Smooth muscle cell (in vitro differentiated cells): ENCODE data around the gene FN1. TPM values are rescaled to one million over a fixed set of nuclear protein-coding genes. Genes with fewer than 3 reads are reported as not detected.
A peak's percentile ranks its signal among the peaks of the same experiment; 100 is the strongest.

Experiments used
- DNase-seq: peaks from one replicate; lab custom pipeline; 2025; ENCODE audit not compliant: unreplicated experiment; lab: John Stamatoyannopoulos, UW
- H2AFZ ChIP-seq: fragments of 200-600 bp; sonication (generic); 2 replicates; pipeline ENCODE4 v1.6.0; 2016; ENCODE audit warnings: antibody characterized with exemption, low read depth, mild to moderate bottlenecking
- H3F3A ChIP-seq: fragments of 200-600 bp; sonication (generic); 2 replicates; pipeline ENCODE4 v1.6.0; 2017; ENCODE audit warnings: antibody characterized with exemption, low read depth
- H3K27ac ChIP-seq: fragments of 200-600 bp; sonication (generic); 2 replicates; pipeline ENCODE4 v1.5.1; 2016; ENCODE audit warnings: low read depth, mild to moderate bottlenecking
- H3K27me3 ChIP-seq: fragments of 200-600 bp; sonication (generic); 2 replicates; pipeline ENCODE4 v1.6.1; 2016; ENCODE audit warnings: low read depth, mild to moderate bottlenecking
- H3K36me3 ChIP-seq: fragments of 200-600 bp; sonication (generic); 2 replicates; pipeline ENCODE4 v1.5.1; 2016; ENCODE audit warnings: low read depth
- H3K4me1 ChIP-seq: fragments of 200-600 bp; sonication (generic); 2 replicates; pipeline ENCODE4 v1.5.1; 2016; ENCODE audit warnings: low read depth
- H3K4me2 ChIP-seq: fragments of 200-600 bp; sonication (generic); 2 replicates; pipeline ENCODE4 v1.6.0; 2016; ENCODE audit warnings: mild to moderate bottlenecking
- H3K4me3 ChIP-seq: fragments of 200-600 bp; sonication (generic); 2 replicates; pipeline ENCODE4 v1.5.1; 2016; ENCODE audit warnings: mild to moderate bottlenecking
- H3K79me2 ChIP-seq: fragments of 200-600 bp; sonication (generic); 2 replicates; pipeline ENCODE4 v1.6.0; 2016; ENCODE audit warnings: low read depth, mild to moderate bottlenecking
- H3K9ac ChIP-seq: fragments of 200-600 bp; sonication (generic); 2 replicates; pipeline ENCODE4 v1.6.0; 2016; ENCODE audit warnings: low read depth
- H3K9me3 ChIP-seq: fragments of 200-600 bp; sonication (generic); replicated peaks from 2 replicates; pipeline ENCODE4 v1.5.1; 2016; ENCODE audit warnings: low read depth
- H4K20me1 ChIP-seq: fragments of 200-600 bp; sonication (generic); 2 replicates; pipeline ENCODE4 v1.6.0; 2016; ENCODE audit warnings: low read depth
- WGBS: methylation state at CpG from one replicate; pipeline ENCODE4 v1.1.7; 2016; ENCODE audit warnings: low lambda C conversion rate; 5-methylcytosine and 5-hydroxymethylcytosine counted together
- polyA plus RNA-seq: library from polyadenylated mRNA; unstranded; fragments of >200 nt; fragmentation: Nextera tagmentation; extraction: Ambion mirVana; gene quantifications from 2 replicates; pipeline ENCODE4 v1.2.1, GENCODE V29; 2016
- total RNA-seq: library from RNA; depleted of rRNA; stranded (reverse); fragments of >200 nt; gene quantifications from 2 replicates; pipeline ENCODE4 v1.2.3, GENCODE V29; 2014
- TF ChIP-seq, protein P1 (sequence below): fragments of 200-600 bp; sonication (generic); IDR thresholded peaks from 2 replicates; pipeline ENCODE4 v1.5.1; 2017; ENCODE audit warnings: borderline replicate concordance, mild to moderate bottlenecking, antibody characterized with exemption; ENCODE audit not compliant: insufficient read depth, poor library complexity, severe bottlenecking

FN1 gene
- total and polyA plus RNA-seq, 2 experiments from 2014 or later, result 10,917 to 21,295 TPM

DNA sequence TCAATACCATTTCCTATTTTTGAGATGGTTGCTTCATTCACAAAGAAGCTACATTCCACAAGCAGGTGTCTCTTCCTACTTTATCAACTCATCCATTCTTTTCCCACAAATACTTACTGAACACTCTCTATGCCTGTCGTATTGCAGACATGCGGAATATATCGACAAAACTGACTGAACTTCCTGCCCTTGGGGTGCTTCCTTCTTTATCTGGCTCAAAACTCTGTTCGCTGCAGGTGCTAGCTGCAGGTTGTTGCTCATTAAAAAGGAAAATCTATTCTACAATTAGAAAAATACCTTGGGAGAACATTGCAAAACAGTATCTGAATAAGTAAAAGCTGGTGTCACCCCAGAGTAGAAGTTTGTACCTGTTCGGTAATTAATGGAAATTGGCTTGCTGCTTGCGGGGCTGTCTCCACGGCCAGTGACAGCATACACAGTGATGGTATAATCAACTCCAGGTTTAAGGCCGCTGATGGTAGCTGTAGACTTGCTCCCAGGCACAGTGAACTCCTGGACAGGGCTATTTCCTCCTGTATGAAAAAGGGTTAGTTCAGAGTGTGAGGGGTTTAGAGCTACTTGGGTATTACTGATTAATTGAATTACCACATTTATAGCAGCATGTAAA is 52.1 kb downstream of the FN1 start:
- Histone ChIP-seq H3K9ac (no peak overlapping the region), H3K9me3 (no peaks in the 10 kb centered on the region), H3K36me3 (peaks cover 80% of the 10 kb centered on the region), H3K27me3 (no peaks in the 10 kb centered on the region), H4K20me1 (peaks cover 100% of the 10 kb centered on the region), H3K4me2 (no peak overlapping the region), H3K4me1 (no peaks in the 10 kb centered on the region), H3K79me2 (peaks cover 4% of the 10 kb centered on the region), H3F3A (peaks cover 85% of the 10 kb centered on the region), H3K27ac (peak overlapping the region; percentile 84), H2AFZ (no peak overlapping the region), H3K4me3 (no peak overlapping the region)
- WGBS, result 96% methylated on average over 8 of the region's 8 CpGs
- TF ChIP-seq, protein P1, sequence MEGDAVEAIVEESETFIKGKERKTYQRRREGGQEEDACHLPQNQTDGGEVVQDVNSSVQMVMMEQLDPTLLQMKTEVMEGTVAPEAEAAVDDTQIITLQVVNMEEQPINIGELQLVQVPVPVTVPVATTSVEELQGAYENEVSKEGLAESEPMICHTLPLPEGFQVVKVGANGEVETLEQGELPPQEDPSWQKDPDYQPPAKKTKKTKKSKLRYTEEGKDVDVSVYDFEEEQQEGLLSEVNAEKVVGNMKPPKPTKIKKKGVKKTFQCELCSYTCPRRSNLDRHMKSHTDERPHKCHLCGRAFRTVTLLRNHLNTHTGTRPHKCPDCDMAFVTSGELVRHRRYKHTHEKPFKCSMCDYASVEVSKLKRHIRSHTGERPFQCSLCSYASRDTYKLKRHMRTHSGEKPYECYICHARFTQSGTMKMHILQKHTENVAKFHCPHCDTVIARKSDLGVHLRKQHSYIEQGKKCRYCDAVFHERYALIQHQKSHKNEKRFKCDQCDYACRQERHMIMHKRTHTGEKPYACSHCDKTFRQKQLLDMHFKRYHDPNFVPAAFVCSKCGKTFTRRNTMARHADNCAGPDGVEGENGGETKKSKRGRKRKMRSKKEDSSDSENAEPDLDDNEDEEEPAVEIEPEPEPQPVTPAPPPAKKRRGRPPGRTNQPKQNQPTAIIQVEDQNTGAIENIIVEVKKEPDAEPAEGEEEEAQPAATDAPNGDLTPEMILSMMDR, result no peak
- DNase-seq, result no peak

DNA sequence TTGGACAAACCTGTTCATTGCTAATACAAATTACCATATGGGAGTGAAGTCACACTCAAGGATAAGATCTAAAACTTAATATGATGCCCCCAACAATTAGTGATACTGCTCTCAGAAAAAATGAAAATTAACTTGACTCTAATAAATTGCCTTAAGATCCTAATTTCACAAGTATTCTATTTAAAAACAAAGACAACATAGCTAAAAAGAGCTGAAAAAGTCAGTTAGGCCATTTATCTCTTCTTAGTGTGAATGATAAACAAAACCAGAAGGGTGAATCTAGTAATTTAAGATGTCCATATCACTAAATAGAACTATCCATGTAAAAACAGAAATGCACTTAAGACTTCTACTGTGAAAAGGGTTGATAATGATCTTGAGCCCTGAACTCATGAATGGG is 53.4 kb downstream of the FN1 start:
- Histone ChIP-seq H3K4me3 (no peak overlapping the region), H3K4me2 (no peak overlapping the region), H3K27ac (peak overlapping the region; percentile 84), H3K27me3 (no peaks in the 10 kb centered on the region), H3K4me1 (no peaks in the 10 kb centered on the region), H3K36me3 (peaks cover 80% of the 10 kb centered on the region), H3K79me2 (peaks cover 14% of the 10 kb centered on the region), H3K9ac (no peak overlapping the region), H2AFZ (no peak overlapping the region), H4K20me1 (peaks cover 100% of the 10 kb centered on the region), H3F3A (peaks cover 85% of the 10 kb centered on the region), H3K9me3 (no peaks in the 10 kb centered on the region)
- no peak for DNase-seq
- TF ChIP-seq, protein P1, result no peak

DNA sequence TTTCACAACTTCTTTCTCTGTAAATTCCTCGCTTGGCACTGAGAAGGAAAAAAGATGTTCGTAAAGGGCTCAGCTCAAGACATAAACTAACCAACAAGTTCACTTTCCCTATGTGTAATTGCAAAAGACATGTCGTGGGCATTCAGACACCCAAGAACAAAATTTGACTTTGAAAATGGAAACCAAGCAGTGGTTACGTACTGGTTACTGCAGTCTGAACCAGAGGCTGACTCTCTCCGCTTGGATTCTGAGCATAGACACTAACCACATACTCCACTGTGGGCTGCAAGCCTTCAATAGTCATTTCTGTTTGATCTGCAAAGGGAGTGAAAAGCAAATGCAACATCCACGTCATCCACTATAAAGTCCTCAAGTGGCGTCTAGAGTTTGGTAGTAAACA is 53.9 kb downstream of the FN1 start:
- Histone ChIP-seq H3F3A (peaks cover 86% of the 10 kb centered on the region), H2AFZ (no peak overlapping the region), H3K79me2 (peaks cover 18% of the 10 kb centered on the region), H3K27ac (peak overlapping the region; percentile 84), H3K9me3 (no peaks in the 10 kb centered on the region), H3K27me3 (no peaks in the 10 kb centered on the region), H3K4me3 (no peak overlapping the region), H4K20me1 (peaks cover 100% of the 10 kb centered on the region), H3K9ac (no peak overlapping the region), H3K4me1 (no peaks in the 10 kb centered on the region), H3K36me3 (peaks cover 81% of the 10 kb centered on the region), H3K4me2 (no peak overlapping the region)
- no peak for DNase-seq
- TF ChIP-seq, protein P1, result no peak
- 82% methylated on average over 7 of the region's 7 CpGs for WGBS

- H3K27ac ChIP-seq, result peak overlapping the region; percentile 84
- H2AFZ ChIP-seq, result no peak overlapping the region
- 98% methylated on average over 7 of the region's 7 CpGs for WGBS
- H3F3A ChIP-seq, result peaks cover 88% of the 10 kb centered on the region
- H3K9me3 ChIP-seq, result no peaks in the 10 kb centered on the region
- DNase-seq, result no peak
- no peaks in the 10 kb centered on the region for H3K4me1 ChIP-seq
- no peaks in the 10 kb centered on the region for H3K27me3 ChIP-seq
- H4K20me1 ChIP-seq, result peaks cover 100% of the 10 kb centered on the region
- H3K4me3 ChIP-seq, result no peak overlapping the region
- H3K9ac ChIP-seq, result no peak overlapping the region
- H3K79me2 ChIP-seq, result peaks cover 25% of the 10 kb centered on the region
- TF ChIP-seq, protein P1, result no peak
- no peak overlapping the region for H3K4me2 ChIP-seq
- peaks cover 81% of the 10 kb centered on the region for H3K36me3 ChIP-seq
These were observed 55.2 kb downstream of the FN1 start for GRCh38 chr2:215380699-215381098.
